Tibial nerve (tissue), 4 donors: ENCODE results near the gene SERPIND1.

Experiments
- CTCF ChIP-seq, 5 experiments: fragments of 200-600 bp in 3 of 5; fragments of 450-650 bp in 2 of 5; sonication (generic) in 3 of 5; IDR thresholded peaks; one replicate each; pipeline ENCODE4 v1.5.1; 2016 to 2019; ENCODE audit warnings: antibody characterized with exemption in 5 of 5, mild to moderate bottlenecking in 3 of 5, moderate library complexity in 2 of 5
- EP300 ChIP-seq, 2 donors: sonication (generic); formaldehyde crosslinking; IDR thresholded peaks; one replicate each; pipeline ENCODE4 v1.6.1; 2017; ENCODE audit warnings: antibody characterized with exemption in 2 of 2, mild to moderate bottlenecking in 1 of 2
- POLR2A ChIP-seq, 2 donors: fragments of 450-650 bp; IDR thresholded peaks; one replicate each; pipeline ENCODE4 v1.6.1; 2017; ENCODE audit warnings: antibody characterized with exemption in 2 of 2, mild to moderate bottlenecking in 2 of 2, moderate library complexity in 2 of 2

DNA sequence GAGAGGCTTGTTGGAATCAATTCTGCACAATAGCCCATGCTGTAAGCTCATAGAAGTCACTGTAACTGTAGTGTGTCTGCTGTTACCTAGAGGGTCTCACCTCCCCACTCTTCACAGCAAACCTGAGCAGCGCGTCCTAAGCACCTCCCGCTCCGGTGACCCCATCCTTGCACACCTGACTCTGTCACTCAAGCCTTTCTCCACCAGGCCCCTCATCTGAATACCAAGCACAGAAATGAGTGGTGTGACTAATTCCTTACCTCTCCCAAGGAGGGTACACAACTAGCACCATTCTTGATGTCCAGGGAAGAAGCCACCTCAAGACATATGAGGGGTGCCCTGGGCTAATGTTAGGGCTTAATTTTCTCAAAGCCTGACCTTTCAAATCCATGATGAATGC is 13.3 kb downstream of the SERPIND1 start:
- no peak for TF ChIP-seq POLR2A (IDR thresholded peaks at IDR 0.05)
- TF ChIP-seq CTCF (IDR thresholded peaks at IDR 0.05), result no peak
- no peak for TF ChIP-seq EP300 (IDR thresholded peaks at IDR 0.05)
